Tibial nerve (tissue), 4 donors: Measurements from ENCODE around the gene LGALS9B.
"Not testable (repeated sequence)": the region's sequence is repeated elsewhere in the genome, so short reads cannot be mapped to it uniquely, and the experiment has no call there.

Experiments
- EP300 ChIP-seq, 2 donors: sonication (generic); formaldehyde crosslinking; IDR thresholded peaks; one replicate each; pipeline ENCODE4 v1.6.1; 2017; ENCODE audit warnings: antibody characterized with exemption in 2 of 2, mild to moderate bottlenecking in 1 of 2
- TF ChIP-seq, protein P1 (sequence below), 5 experiments: fragments of 200-600 bp in 3 of 5; fragments of 450-650 bp in 2 of 5; sonication (generic) in 3 of 5; IDR thresholded peaks; one replicate each; pipeline ENCODE4 v1.5.1; 2016 to 2019; ENCODE audit warnings: antibody characterized with exemption in 5 of 5, mild to moderate bottlenecking in 3 of 5, moderate library complexity in 2 of 5

DNA sequence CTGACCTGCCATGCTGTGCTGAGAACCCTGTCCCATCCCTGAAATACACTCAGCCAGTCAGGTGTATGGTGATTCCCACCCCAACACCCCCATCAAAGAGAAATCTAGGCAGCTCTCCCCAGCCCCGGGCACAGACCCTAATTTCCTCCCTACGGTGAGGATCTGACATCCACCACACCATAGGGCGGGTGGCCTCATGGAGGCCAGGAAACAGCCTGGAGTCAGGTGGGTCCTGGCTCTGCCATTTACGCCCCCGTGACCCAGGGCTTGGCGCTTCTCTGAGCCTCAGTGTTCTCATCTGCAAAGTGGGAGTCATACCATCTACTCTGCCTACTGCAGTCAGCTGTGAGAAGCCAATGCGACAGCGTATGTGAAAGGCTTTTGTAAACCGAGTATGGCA, 27.4 kb upstream of the LGALS9B start:
- TF ChIP-seq EP300 (IDR thresholded peaks at IDR 0.05): not testable (repeated sequence)
- TF ChIP-seq, protein P1, sequence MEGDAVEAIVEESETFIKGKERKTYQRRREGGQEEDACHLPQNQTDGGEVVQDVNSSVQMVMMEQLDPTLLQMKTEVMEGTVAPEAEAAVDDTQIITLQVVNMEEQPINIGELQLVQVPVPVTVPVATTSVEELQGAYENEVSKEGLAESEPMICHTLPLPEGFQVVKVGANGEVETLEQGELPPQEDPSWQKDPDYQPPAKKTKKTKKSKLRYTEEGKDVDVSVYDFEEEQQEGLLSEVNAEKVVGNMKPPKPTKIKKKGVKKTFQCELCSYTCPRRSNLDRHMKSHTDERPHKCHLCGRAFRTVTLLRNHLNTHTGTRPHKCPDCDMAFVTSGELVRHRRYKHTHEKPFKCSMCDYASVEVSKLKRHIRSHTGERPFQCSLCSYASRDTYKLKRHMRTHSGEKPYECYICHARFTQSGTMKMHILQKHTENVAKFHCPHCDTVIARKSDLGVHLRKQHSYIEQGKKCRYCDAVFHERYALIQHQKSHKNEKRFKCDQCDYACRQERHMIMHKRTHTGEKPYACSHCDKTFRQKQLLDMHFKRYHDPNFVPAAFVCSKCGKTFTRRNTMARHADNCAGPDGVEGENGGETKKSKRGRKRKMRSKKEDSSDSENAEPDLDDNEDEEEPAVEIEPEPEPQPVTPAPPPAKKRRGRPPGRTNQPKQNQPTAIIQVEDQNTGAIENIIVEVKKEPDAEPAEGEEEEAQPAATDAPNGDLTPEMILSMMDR (IDR thresholded peaks at IDR 0.05): not testable (repeated sequence)
